Lower leg skin (tissue), 4 donors: Measurements from ENCODE around the gene JMJD1C. TPM values are rescaled to one million over a fixed set of nuclear protein-coding genes. Genes with fewer than 3 reads are reported as not detected.

Experiments used
- DNase-seq, 2 donors: peaks; one replicate each; pipeline ENCODE4 v3.0.0-alpha.2; 2019; ENCODE audit warnings: low spot score in 2 of 2
- H3K4me3 ChIP-seq: fragments of 200-600 bp; sonication (generic); 2 replicates; pipeline ENCODE4 v1.5.1; 2017; ENCODE audit warnings: mild to moderate bottlenecking, low read depth; ENCODE audit not compliant: poor library complexity, severe bottlenecking
- POLR2A ChIP-seq, 2 donors: fragments of 450-650 bp; IDR thresholded peaks; one replicate each; pipeline ENCODE4 v1.6.1; 2016 to 2017; ENCODE audit warnings: antibody characterized with exemption in 2 of 2, mild to moderate bottlenecking in 1 of 2, moderate library complexity in 1 of 2
- WGBS, 2 donors: methylation state at CpG; one replicate each; pipeline ENCODE4 v1.1.5; 2018; 5-methylcytosine and 5-hydroxymethylcytosine counted together
- intact Hi-C: fragments of 100-400 bp; cut with DNase I; formaldehyde crosslinking; loops from one replicate; pipeline ENCODE4 v1.15.0; 2023; ENCODE audit warnings: low total_unique reads
- total RNA-seq, 4 donors: library from RNA; depleted of rRNA; stranded (reverse); fragments of >200 nt; gene quantifications; one replicate each; pipeline ENCODE4 v1.1.0, GENCODE V29; 2016
- TF ChIP-seq, protein P1 (sequence below), 3 donors: fragments of 450-650 bp; IDR thresholded peaks; one replicate each; pipeline ENCODE4 v1.5.1; 2016; ENCODE audit warnings: antibody characterized with exemption in 3 of 3, mild to moderate bottlenecking in 3 of 3, moderate library complexity in 2 of 3

Gene JMJD1C
- total RNA-seq, 4 donors from 2014 or later: 82.0 to 92.5 (median 84.9) TPM

GRCh38 chr10:63133056-63133820, 332.5 kb downstream of the JMJD1C start, which contains the start of gene NRBF2:
TSS of gene NRBF2 (plus strand) at chr10:63133328. CDS start at chr10:63133471, 143 bp downstream.
- DNase-seq: peak; percentile 96 to 99
- intact Hi-C loops: no loop called here
- H3K4me3 ChIP-seq: peak within 1 kb of the TSS; percentile 88
- WGBS, 2 donors: 0% methylated on average over 50 to 54 of the region's 55 CpGs
- TF ChIP-seq POLR2A (IDR thresholded peaks at IDR 0.05): peak in 1 of 2 donors; percentile 90
- TF ChIP-seq, protein P1, sequence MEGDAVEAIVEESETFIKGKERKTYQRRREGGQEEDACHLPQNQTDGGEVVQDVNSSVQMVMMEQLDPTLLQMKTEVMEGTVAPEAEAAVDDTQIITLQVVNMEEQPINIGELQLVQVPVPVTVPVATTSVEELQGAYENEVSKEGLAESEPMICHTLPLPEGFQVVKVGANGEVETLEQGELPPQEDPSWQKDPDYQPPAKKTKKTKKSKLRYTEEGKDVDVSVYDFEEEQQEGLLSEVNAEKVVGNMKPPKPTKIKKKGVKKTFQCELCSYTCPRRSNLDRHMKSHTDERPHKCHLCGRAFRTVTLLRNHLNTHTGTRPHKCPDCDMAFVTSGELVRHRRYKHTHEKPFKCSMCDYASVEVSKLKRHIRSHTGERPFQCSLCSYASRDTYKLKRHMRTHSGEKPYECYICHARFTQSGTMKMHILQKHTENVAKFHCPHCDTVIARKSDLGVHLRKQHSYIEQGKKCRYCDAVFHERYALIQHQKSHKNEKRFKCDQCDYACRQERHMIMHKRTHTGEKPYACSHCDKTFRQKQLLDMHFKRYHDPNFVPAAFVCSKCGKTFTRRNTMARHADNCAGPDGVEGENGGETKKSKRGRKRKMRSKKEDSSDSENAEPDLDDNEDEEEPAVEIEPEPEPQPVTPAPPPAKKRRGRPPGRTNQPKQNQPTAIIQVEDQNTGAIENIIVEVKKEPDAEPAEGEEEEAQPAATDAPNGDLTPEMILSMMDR (IDR thresholded peaks at IDR 0.05): no peak

DNA sequence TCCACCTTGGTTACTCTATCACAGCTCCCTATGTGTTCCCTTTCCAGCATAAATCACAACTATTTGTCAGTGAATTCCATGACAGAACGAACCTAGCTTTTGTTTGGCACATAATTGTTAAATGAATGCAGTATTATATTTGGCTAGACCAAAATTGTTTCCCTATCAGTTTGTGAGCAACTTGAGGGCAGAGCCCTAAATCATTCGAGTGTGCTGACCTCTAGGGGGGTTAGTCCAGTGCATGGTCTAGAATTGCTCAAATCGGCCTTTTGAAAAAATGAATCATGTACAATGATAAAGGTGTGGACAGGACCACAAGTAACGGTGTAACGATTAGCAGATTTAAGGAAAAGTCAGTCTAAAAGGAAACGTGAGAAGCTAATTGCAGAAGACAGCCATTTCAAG, 333.1 kb downstream of the JMJD1C start:
- TF ChIP-seq, protein P1 (IDR thresholded peaks at IDR 0.05): no peak
- TF ChIP-seq POLR2A (IDR thresholded peaks at IDR 0.05): no peak
- no peak overlapping the region for H3K4me3 ChIP-seq
- 63% methylated on average over 6 of the region's 6 CpGs for WGBS, 2 donors
- intact Hi-C loops: no loop called here
- no peak for DNase-seq

GRCh38 chr10:63129888-63130287, 335.9 kb downstream of the JMJD1C start:
- no peak for TF ChIP-seq POLR2A (IDR thresholded peaks at IDR 0.05)
- TF ChIP-seq, protein P1 (IDR thresholded peaks at IDR 0.05): no peak
- no peak overlapping the region for H3K4me3 ChIP-seq
- no peak for DNase-seq
- intact Hi-C loops: no loop called here
- WGBS, 2 donors: 77 to 88% methylated on average over 6 of the region's 6 CpGs

DNA sequence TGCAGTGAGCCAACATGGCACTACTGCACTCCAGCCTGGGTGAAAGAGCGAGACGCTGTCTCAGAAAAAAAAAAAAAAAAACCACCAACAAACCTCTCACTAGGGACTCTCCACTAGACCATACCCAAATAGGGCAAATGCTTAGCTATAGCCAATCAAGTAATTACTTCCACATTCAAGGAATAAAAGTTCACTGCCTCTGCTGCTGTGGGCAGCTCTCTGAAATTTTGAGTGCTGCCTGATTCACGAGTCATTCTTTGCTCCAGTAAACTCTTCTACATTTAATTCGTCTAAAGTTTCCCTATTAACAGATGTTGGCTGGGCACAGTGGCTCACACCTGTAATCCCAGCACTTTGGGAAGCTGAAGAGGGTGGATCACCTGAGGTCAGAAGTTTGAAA, 337.3 kb downstream of the JMJD1C start:
- intact Hi-C loops: no loop called here
- H3K4me3 ChIP-seq: no peak overlapping the region
- TF ChIP-seq, protein P1 (IDR thresholded peaks at IDR 0.05): no peak
- no peak for TF ChIP-seq POLR2A (IDR thresholded peaks at IDR 0.05)
- DNase-seq: no peak
- WGBS, 2 donors: 57 to 61% methylated on average over 4 of the region's 4 CpGs

- intact Hi-C loops: no loop called here
- DNase-seq: no peak
- no peak for TF ChIP-seq POLR2A (IDR thresholded peaks at IDR 0.05)
- TF ChIP-seq, protein P1 (IDR thresholded peaks at IDR 0.05): no peak
- no peak overlapping the region for H3K4me3 ChIP-seq
- WGBS, 2 donors: 81% methylated on average over 2 of the region's 2 CpGs
These were observed 340.3 kb downstream of the JMJD1C start for GRCh38 chr10:63125459-63125858.
